ENCODE measurements around the gene ZNF350.

DNA sequence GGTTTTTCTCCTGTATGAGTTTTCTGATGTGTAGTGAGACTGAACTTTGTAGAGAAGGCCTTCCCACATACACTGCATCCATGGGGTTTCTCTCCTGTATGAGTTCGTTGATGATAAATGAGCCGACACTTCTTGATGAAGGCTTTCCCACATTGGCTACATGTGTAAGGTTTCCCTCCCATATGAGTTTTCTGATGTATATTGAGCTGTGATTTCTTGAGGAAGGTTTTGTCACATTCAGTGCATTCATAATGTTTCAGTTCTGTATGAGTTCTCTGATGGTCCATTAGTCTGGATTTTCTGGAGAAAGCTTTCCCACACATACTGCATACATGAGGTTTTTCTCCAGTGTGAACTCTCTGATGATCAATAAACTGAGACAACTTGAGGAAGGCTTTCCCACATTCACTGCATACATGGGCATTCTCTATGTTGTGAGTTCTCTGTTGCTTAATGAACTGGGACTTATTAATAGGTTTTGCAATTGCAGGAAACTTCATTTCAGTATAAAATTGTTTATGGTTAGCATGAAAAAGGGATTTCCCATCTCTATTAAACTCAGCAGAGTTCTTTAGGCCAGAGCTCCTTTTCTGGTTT lies 7.5 kb upstream of the ZNF350 start:
- TF ChIP-seq POLR2A (IDR thresholded peaks at IDR 0.05) (no peak), POLR2AphosphoS5 (IDR thresholded peaks at IDR 0.05) (no peak)
- TF ChIP-seq, protein P1, sequence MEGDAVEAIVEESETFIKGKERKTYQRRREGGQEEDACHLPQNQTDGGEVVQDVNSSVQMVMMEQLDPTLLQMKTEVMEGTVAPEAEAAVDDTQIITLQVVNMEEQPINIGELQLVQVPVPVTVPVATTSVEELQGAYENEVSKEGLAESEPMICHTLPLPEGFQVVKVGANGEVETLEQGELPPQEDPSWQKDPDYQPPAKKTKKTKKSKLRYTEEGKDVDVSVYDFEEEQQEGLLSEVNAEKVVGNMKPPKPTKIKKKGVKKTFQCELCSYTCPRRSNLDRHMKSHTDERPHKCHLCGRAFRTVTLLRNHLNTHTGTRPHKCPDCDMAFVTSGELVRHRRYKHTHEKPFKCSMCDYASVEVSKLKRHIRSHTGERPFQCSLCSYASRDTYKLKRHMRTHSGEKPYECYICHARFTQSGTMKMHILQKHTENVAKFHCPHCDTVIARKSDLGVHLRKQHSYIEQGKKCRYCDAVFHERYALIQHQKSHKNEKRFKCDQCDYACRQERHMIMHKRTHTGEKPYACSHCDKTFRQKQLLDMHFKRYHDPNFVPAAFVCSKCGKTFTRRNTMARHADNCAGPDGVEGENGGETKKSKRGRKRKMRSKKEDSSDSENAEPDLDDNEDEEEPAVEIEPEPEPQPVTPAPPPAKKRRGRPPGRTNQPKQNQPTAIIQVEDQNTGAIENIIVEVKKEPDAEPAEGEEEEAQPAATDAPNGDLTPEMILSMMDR (IDR thresholded peaks at IDR 0.05 in 8 of 11, conservative IDR thresholded peaks at IDR 0.05 in 3 of 11), result no peak
